Measurements from ENCODE around the gene B3GALT6. TPM values are rescaled to one million over a fixed set of nuclear protein-coding genes. Genes with fewer than 3 reads are reported as not detected.

Gene B3GALT6
- total RNA-seq, 1 experiment from 2014 or later: 38.4 TPM

- DNase-seq (ENCODE audit: low spot score): peak; percentile 90
- in situ Hi-C loops (cut with HindIII; ENCODE audit: low sequenced_read_pairs): no loop called here
Observed at GRCh38 chr1:1273512-1274298, 41.7 kb downstream of the B3GALT6 start, which contains the start of gene UBE2J2. TSS of gene UBE2J2 (minus strand) at chr1:1273854. CDS start at chr1:1267992, 5,862 bp downstream.

GRCh38 chr1:1274299-1274930 lies 42.4 kb downstream of the B3GALT6 start:
- in situ Hi-C loops (cut with HindIII; ENCODE audit: low sequenced_read_pairs): no loop called here
- peak; percentile 22 for DNase-seq (ENCODE audit: low spot score)

- in situ Hi-C loops (cut with HindIII; ENCODE audit: low sequenced_read_pairs): no loop called here
- no peak for DNase-seq (ENCODE audit: low spot score)
Observed at GRCh38 chr1:1274931-1275431, 42.9 kb downstream of the B3GALT6 start.

GRCh38 chr1:1275836-1276235 lies 43.8 kb downstream of the B3GALT6 start:
- in situ Hi-C loops (cut with HindIII; ENCODE audit: low sequenced_read_pairs): no loop called here
- DNase-seq (ENCODE audit: low spot score): no peak

- in situ Hi-C loops (cut with HindIII; ENCODE audit: low sequenced_read_pairs): no loop called here
- no peak for DNase-seq (ENCODE audit: low spot score)
Observed at GRCh38 chr1:1278620-1279019, 46.6 kb downstream of the B3GALT6 start.

GRCh38 chr1:1279028-1279427 lies 47.0 kb downstream of the B3GALT6 start:
- DNase-seq (ENCODE audit: low spot score): no peak
- in situ Hi-C loops (cut with HindIII; ENCODE audit: low sequenced_read_pairs): no loop called here

GRCh38 chr1:1280782-1281481 lies 48.9 kb downstream of the B3GALT6 start:
- in situ Hi-C loops (cut with HindIII; ENCODE audit: low sequenced_read_pairs): no loop called here

GRCh38 chr1:1281533-1282321 lies 49.7 kb downstream of the B3GALT6 start:
- in situ Hi-C loops (cut with HindIII; ENCODE audit: low sequenced_read_pairs): no loop called here
- peak; percentile 57 for DNase-seq (ENCODE audit: low spot score)

More at GRCh38 chr1:1280782-1281481, 48.9 kb downstream of the B3GALT6 start:
- no peak for DNase-seq (ENCODE audit: low spot score)

GRCh38 chr1:1282998-1283397 lies 51.0 kb downstream of the B3GALT6 start:
- in situ Hi-C loops (cut with HindIII; ENCODE audit: low sequenced_read_pairs): no loop called here
- no peak for DNase-seq (ENCODE audit: low spot score)

GRCh38 chr1:1283821-1284220 lies 51.8 kb downstream of the B3GALT6 start:
- no peak for DNase-seq (ENCODE audit: low spot score)
- in situ Hi-C loops (cut with HindIII; ENCODE audit: low sequenced_read_pairs): no loop called here

Other genes starting within 250 kb of the B3GALT6 start
- 27.5 and 66.5 TPM in 2 replicates for gene HES4, start 232.1 kb upstream of the B3GALT6 start, total RNA-seq (2014; rRNA removed; shearing (Covaris generic))
- 213 and 304 TPM in 2 replicates for gene ISG15, start 218.7 kb upstream of the B3GALT6 start, total RNA-seq (2014; rRNA removed; shearing (Covaris generic))
- gene AGRN, start 212.1 kb upstream of the B3GALT6 start, total RNA-seq (2014; rRNA removed; shearing (Covaris generic)): 103 and 106 TPM in 2 replicates
- gene RNF223, start 157.9 kb upstream of the B3GALT6 start, total RNA-seq (2014; rRNA removed; shearing (Covaris generic)): 3.5 and 4.3 TPM in 2 replicates
- 11.9 and 17.1 TPM in 2 replicates for gene C1orf159, start 116.1 kb upstream of the B3GALT6 start, total RNA-seq (2014; rRNA removed; shearing (Covaris generic))
- gene TTLL10, start 58.4 kb upstream of the B3GALT6 start, total RNA-seq (2014; rRNA removed; shearing (Covaris generic)): not detected in 2 replicates
- 1.2 TPM in 1 of 2 replicates, not detected in the other for gene TNFRSF18, start 25.6 kb upstream of the B3GALT6 start, total RNA-seq (2014; rRNA removed; shearing (Covaris generic))
- gene TNFRSF4, start 18.1 kb upstream of the B3GALT6 start, total RNA-seq (2014; rRNA removed; shearing (Covaris generic)): not detected in 2 replicates
- gene SDF4, start 236 bp upstream of the B3GALT6 start, total RNA-seq (2014; rRNA removed; shearing (Covaris generic)): 92.4 and 99.1 TPM in 2 replicates
- 5.1 and 13.3 TPM in 2 replicates for gene C1QTNF12, start 14.5 kb downstream of the B3GALT6 start, total RNA-seq (2014; rRNA removed; shearing (Covaris generic))
- gene UBE2J2, start 41.6 kb downstream of the B3GALT6 start, total RNA-seq (2014; rRNA removed; shearing (Covaris generic)): 88.4 and 102 TPM in 2 replicates
- gene SCNN1D, start 48.2 kb downstream of the B3GALT6 start, total RNA-seq (2014; rRNA removed; shearing (Covaris generic)): 0.71 and 1.2 TPM in 2 replicates
- gene ACAP3, start 75.7 kb downstream of the B3GALT6 start, total RNA-seq (2014; rRNA removed; shearing (Covaris generic)): 23.6 and 33.8 TPM in 2 replicates
- 66.7 and 84.9 TPM in 2 replicates for gene PUSL1, start 76.4 kb downstream of the B3GALT6 start, total RNA-seq (2014; rRNA removed; shearing (Covaris generic))
- gene INTS11, start 92.4 kb downstream of the B3GALT6 start, total RNA-seq (2014; rRNA removed; shearing (Covaris generic)): 107 and 109 TPM in 2 replicates
- gene CPTP, start 92.6 kb downstream of the B3GALT6 start, total RNA-seq (2014; rRNA removed; shearing (Covaris generic)): 22.5 and 23.5 TPM in 2 replicates
- gene TAS1R3, start 99.0 kb downstream of the B3GALT6 start, total RNA-seq (2014; rRNA removed; shearing (Covaris generic)): 0.14 TPM in 1 of 2 replicates, not detected in the other
- gene DVL1, start 117.2 kb downstream of the B3GALT6 start, total RNA-seq (2014; rRNA removed; shearing (Covaris generic)): 66.4 and 70.2 TPM in 2 replicates
- gene MXRA8, start 126.3 kb downstream of the B3GALT6 start, total RNA-seq (2014; rRNA removed; shearing (Covaris generic)): 23.0 and 26.7 TPM in 2 replicates
- gene AURKAIP1, start 143.0 kb downstream of the B3GALT6 start, total RNA-seq (2014; rRNA removed; shearing (Covaris generic)): 210 and 263 TPM in 2 replicates
- gene CCNL2, start 167.1 kb downstream of the B3GALT6 start, total RNA-seq (2014; rRNA removed; shearing (Covaris generic)): 79.4 and 105 TPM in 2 replicates
- gene MRPL20, start 175.1 kb downstream of the B3GALT6 start, total RNA-seq (2014; rRNA removed; shearing (Covaris generic)): 60.9 and 75.0 TPM in 2 replicates
- 0.43 and 0.54 TPM in 2 replicates for gene ANKRD65, start 189.0 kb downstream of the B3GALT6 start, total RNA-seq (2014; rRNA removed; shearing (Covaris generic))
- gene VWA1, start 203.5 kb downstream of the B3GALT6 start, total RNA-seq (2014; rRNA removed; shearing (Covaris generic)): 20.3 and 26.8 TPM in 2 replicates
- 0.14 TPM in 1 of 2 replicates, not detected in the other for gene ATAD3C, start 217.5 kb downstream of the B3GALT6 start, total RNA-seq (2014; rRNA removed; shearing (Covaris generic))
- gene ATAD3B, start 239.5 kb downstream of the B3GALT6 start, total RNA-seq (2014; rRNA removed; shearing (Covaris generic)): 73.1 and 102 TPM in 2 replicates